ENCODE results near the gene GRAMD2B.
A peak's percentile ranks its signal among the peaks of the same experiment; 100 is the strongest.

GRAMD2B gene

GRCh38 chr5:126499278-126499677 is 76.1 kb downstream of the GRAMD2B start:
- Histone ChIP-seq H3K9ac (ENCODE audit: low read length) (no peak overlapping the region), H3K27me3 (ENCODE audit: insufficient read depth, low read length) (no peaks in the 10 kb centered on the region), H3K4me2 (ENCODE audit: low read length) (no peak overlapping the region), H4K20me1 (ENCODE audit: insufficient read depth, low read length) (no peaks in the 10 kb centered on the region), H3K79me2 (ENCODE audit: insufficient read depth, low read length) (no peaks in the 10 kb centered on the region), H3K36me3 (ENCODE audit: insufficient read depth, low read length) (no peaks in the 10 kb centered on the region), H3K4me1 (ENCODE audit: insufficient read depth, low read length, severe bottlenecking) (no peaks in the 10 kb centered on the region), H3K27ac (ENCODE audit: low read depth, low read length, poor library complexity, severe bottlenecking) (no peak overlapping the region), H3K9me2 (ENCODE audit: low read depth, low read length) (no peaks in the 10 kb centered on the region), H3K9me3 (ENCODE audit: low read length) (no peaks in the 10 kb centered on the region), H2AFZ (ENCODE audit: low read length) (no peak overlapping the region), H3F3A (ENCODE audit: insufficient read depth, low read length) (no peaks in the 10 kb centered on the region), H3K4me3 (ENCODE audit: low read depth, low read length, poor library complexity, severe bottlenecking) (no peak overlapping the region)
- no peak for TF ChIP-seq CTCF (IDR thresholded peaks at IDR 0.05; ENCODE audit: low read length)
- TF ChIP-seq EZH2 (IDR thresholded peaks at IDR 0.05; ENCODE audit: borderline replicate concordance, low read length): no peak

GRCh38 chr5:126499853-126500342 is 76.7 kb downstream of the GRAMD2B start:
- Histone ChIP-seq H3K4me2 (ENCODE audit: low read length) (no peak overlapping the region), H3K79me2 (ENCODE audit: insufficient read depth, low read length) (no peaks in the 10 kb centered on the region), H3K27ac (ENCODE audit: low read depth, low read length, poor library complexity, severe bottlenecking) (no peak overlapping the region), H2AFZ (ENCODE audit: low read length) (no peak overlapping the region), H3K9ac (ENCODE audit: low read length) (no peak overlapping the region), H3K4me3 (ENCODE audit: low read depth, low read length, poor library complexity, severe bottlenecking) (no peak overlapping the region), H4K20me1 (ENCODE audit: insufficient read depth, low read length) (no peaks in the 10 kb centered on the region), H3K9me2 (ENCODE audit: low read depth, low read length) (no peaks in the 10 kb centered on the region), H3F3A (ENCODE audit: insufficient read depth, low read length) (no peaks in the 10 kb centered on the region), H3K27me3 (ENCODE audit: insufficient read depth, low read length) (no peaks in the 10 kb centered on the region), H3K9me3 (ENCODE audit: low read length) (no peaks in the 10 kb centered on the region), H3K4me1 (ENCODE audit: insufficient read depth, low read length, severe bottlenecking) (no peaks in the 10 kb centered on the region), H3K36me3 (ENCODE audit: insufficient read depth, low read length) (no peaks in the 10 kb centered on the region)
- TF ChIP-seq CTCF (IDR thresholded peaks at IDR 0.05; ENCODE audit: low read length) (peak; percentile 84), EZH2 (IDR thresholded peaks at IDR 0.05; ENCODE audit: borderline replicate concordance, low read length) (no peak)

- no peak overlapping the region for H2AFZ ChIP-seq (ENCODE audit: low read length)
- no peaks in the 10 kb centered on the region for H4K20me1 ChIP-seq (ENCODE audit: insufficient read depth, low read length)
- H3K9ac ChIP-seq (ENCODE audit: low read length): no peak overlapping the region
- no peaks in the 10 kb centered on the region for H3F3A ChIP-seq (ENCODE audit: insufficient read depth, low read length)
- no peaks in the 10 kb centered on the region for H3K9me2 ChIP-seq (ENCODE audit: low read depth, low read length)
- H3K36me3 ChIP-seq (ENCODE audit: insufficient read depth, low read length): no peaks in the 10 kb centered on the region
- TF ChIP-seq EZH2 (IDR thresholded peaks at IDR 0.05; ENCODE audit: borderline replicate concordance, low read length) (no peak), CTCF (IDR thresholded peaks at IDR 0.05; ENCODE audit: low read length) (no peak)
- H3K9me3 ChIP-seq (ENCODE audit: low read length): no peaks in the 10 kb centered on the region
- H3K4me3 ChIP-seq (ENCODE audit: low read depth, low read length, poor library complexity, severe bottlenecking): no peak overlapping the region
- no peaks in the 10 kb centered on the region for H3K27me3 ChIP-seq (ENCODE audit: insufficient read depth, low read length)
- no peak overlapping the region for H3K27ac ChIP-seq (ENCODE audit: low read depth, low read length, poor library complexity, severe bottlenecking)
- H3K79me2 ChIP-seq (ENCODE audit: insufficient read depth, low read length): no peaks in the 10 kb centered on the region
- no peaks in the 10 kb centered on the region for H3K4me1 ChIP-seq (ENCODE audit: insufficient read depth, low read length, severe bottlenecking)
- H3K4me2 ChIP-seq (ENCODE audit: low read length): no peak overlapping the region
Measured at GRCh38 chr5:126501448-126501847, 78.2 kb downstream of the GRAMD2B start.
